GM06990 (cell line): Measurements from ENCODE around the gene SLC6A12.

Experiments
- DNase-seq: peaks from one replicate; pipeline ENCODE4 v3.0.0-alpha.2; 2011; ENCODE audit not compliant: insufficient read length; ENCODE audit errors: extremely low read depth
- H3K27me3 ChIP-seq: replicated peaks from 2 replicates; pipeline ENCODE4 v1.6.0; 2011; ENCODE audit warnings: low read length; ENCODE audit not compliant: control insufficient read depth, insufficient read depth
- H3K36me3 ChIP-seq: 2 replicates; pipeline ENCODE4 v1.5.1; 2011; ENCODE audit warnings: low read length; ENCODE audit not compliant: control insufficient read depth, insufficient read depth
- H3K4me3 ChIP-seq: replicated peaks from 2 replicates; pipeline ENCODE4 v1.5.1; 2011; ENCODE audit warnings: low read depth, mild to moderate bottlenecking, control low read depth, low read length
- CTCF ChIP-seq: IDR thresholded peaks from 2 replicates; pipeline ENCODE4 v1.5.1; 2011; ENCODE audit warnings: low read length, control low read depth, mild to moderate bottlenecking, inconsistent platforms; ENCODE audit not compliant: insufficient read depth, poor library complexity, severe bottlenecking

Gene SLC6A12

GRCh38 chr12:177336-177979 lies 36.5 kb downstream of the SLC6A12 start:
- Histone ChIP-seq H3K27me3 (no peaks in the 10 kb centered on the region; the same call in none of the 2 replicates), H3K36me3 (no peaks in the 10 kb centered on the region), H3K4me3 (no peak overlapping the region)
- TF ChIP-seq CTCF, result no peak
- no peak for DNase-seq

GRCh38 chr12:176321-177181 lies 37.4 kb downstream of the SLC6A12 start:
- Histone ChIP-seq H3K36me3 (no peaks in the 10 kb centered on the region), H3K27me3 (no peaks in the 10 kb centered on the region; the same call in none of the 2 replicates), H3K4me3 (no peak overlapping the region)
- TF ChIP-seq CTCF, result no peak
- DNase-seq, result no peak

- Histone ChIP-seq H3K27me3 (no peaks in the 10 kb centered on the region; the same call in none of the 2 replicates), H3K4me3 (no peak overlapping the region), H3K36me3 (no peaks in the 10 kb centered on the region)
- no peak for TF ChIP-seq CTCF
- no peak for DNase-seq
These were observed 38.2 kb downstream of the SLC6A12 start for GRCh38 chr12:175759-176158.

GRCh38 chr12:175250-175649 lies 38.7 kb downstream of the SLC6A12 start:
- no peak for TF ChIP-seq CTCF
- Histone ChIP-seq H3K36me3 (no peaks in the 10 kb centered on the region), H3K4me3 (no peak overlapping the region), H3K27me3 (no peaks in the 10 kb centered on the region; the same call in none of the 2 replicates)
- DNase-seq, result no peak

GRCh38 chr12:174596-174995 lies 39.4 kb downstream of the SLC6A12 start:
- Histone ChIP-seq H3K36me3 (no peaks in the 10 kb centered on the region), H3K4me3 (no peak overlapping the region), H3K27me3 (no peaks in the 10 kb centered on the region; the same call in none of the 2 replicates)
- TF ChIP-seq CTCF, result no peak
- DNase-seq, result no peak
